HUES6 (cell line): ENCODE results near the gene KCNAB2.

Experiments used
- H3K27ac ChIP-seq: 2 replicates; pipeline ENCODE4 v1.7.0; 2013; ENCODE audit warnings: low read depth, mild to moderate bottlenecking, low read length, inconsistent platforms
- H3K27me3 ChIP-seq: 2 replicates; pipeline ENCODE4 v1.6.1; 2013; ENCODE audit warnings: low read length; ENCODE audit not compliant: control insufficient read depth, insufficient read depth
- H3K36me3 ChIP-seq: 2 replicates; pipeline ENCODE4 v1.6.1; 2013; ENCODE audit warnings: low read length; ENCODE audit not compliant: control insufficient read depth, insufficient read depth
- H3K4me1 ChIP-seq: 2 replicates; pipeline ENCODE4 v1.6.1; 2013; ENCODE audit warnings: low read length; ENCODE audit not compliant: control insufficient read depth, insufficient read depth
- H3K4me3 ChIP-seq: 2 replicates; pipeline ENCODE4 v1.5.1; 2013; ENCODE audit warnings: low read depth, low read length
- H3K9ac ChIP-seq: one replicate; pipeline ENCODE4 v1.6.1; 2013; ENCODE audit warnings: mild to moderate bottlenecking, low read length
- H3K9me3 ChIP-seq: 2 replicates; pipeline ENCODE4 v1.6.1; 2013; ENCODE audit warnings: low read depth, low read length; ENCODE audit not compliant: control insufficient read depth, insufficient read depth

Gene KCNAB2

DNA sequence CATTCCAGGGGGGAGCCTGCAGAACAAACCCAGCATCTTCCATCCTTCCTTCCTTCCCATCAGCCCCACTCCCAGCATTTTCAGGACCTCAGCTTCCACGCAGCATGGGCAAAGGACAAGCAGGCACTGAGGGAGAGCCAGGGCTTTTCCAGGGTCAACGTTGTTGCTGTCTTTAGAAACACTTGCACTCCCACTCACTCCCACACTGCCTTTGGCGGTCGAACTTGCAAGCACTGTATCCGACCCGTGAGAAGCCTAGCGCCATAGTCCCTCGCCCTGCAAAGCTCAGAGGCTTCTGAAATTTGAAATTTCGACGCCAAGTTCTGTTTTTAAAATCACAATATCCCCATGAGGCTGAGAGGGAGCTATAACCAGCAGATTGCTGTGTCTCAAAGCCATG lies 47.4 kb downstream of the KCNAB2 start:
- Histone ChIP-seq H3K36me3 (no peaks in the 10 kb centered on the region), H3K9ac (no peak overlapping the region), H3K4me3 (no peak overlapping the region), H3K27ac (no peak overlapping the region), H3K27me3 (no peaks in the 10 kb centered on the region), H3K9me3 (no peaks in the 10 kb centered on the region), H3K4me1 (no peaks in the 10 kb centered on the region)

DNA sequence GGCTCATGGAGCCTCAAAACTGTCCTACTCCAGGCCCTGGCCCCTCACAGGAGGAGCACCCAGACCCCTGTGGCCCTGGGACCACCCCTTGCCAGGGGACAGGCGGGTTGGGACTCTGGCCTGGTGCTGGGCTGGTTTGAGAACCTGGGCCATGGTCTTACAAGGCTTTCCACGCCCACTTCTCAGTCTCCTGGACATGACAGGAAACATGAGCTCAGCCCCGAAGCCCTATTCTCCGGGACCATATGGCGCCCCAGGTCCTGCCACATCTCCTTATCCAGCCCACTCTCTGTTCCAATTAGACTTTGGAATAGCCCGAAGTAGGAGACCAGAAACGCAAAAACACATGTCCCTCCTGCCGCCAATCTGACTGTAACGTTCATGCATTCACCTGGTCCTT lies 47.9 kb downstream of the KCNAB2 start:
- Histone ChIP-seq H3K9me3 (no peaks in the 10 kb centered on the region), H3K4me3 (no peak overlapping the region), H3K36me3 (no peaks in the 10 kb centered on the region), H3K27me3 (no peaks in the 10 kb centered on the region), H3K4me1 (no peaks in the 10 kb centered on the region), H3K27ac (no peak overlapping the region), H3K9ac (no peak overlapping the region)

DNA sequence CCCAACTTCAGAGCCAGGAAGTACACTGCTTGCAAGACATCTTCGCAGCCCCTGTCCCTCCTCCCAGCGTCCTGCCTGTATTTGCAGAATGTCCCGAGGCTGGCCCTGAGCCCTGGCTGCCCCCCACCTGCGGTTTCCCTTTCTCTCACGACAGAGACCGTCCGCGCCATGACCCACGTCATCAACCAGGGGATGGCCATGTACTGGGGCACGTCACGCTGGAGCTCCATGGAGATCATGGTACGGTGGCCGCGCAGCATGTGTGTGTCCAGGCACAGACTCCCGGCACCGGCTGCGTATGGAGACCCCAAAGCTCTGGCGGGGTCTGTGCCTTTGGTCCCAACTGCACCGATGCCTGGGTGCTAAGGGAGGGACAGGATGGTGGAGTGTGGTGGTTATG lies 48.6 kb downstream of the KCNAB2 start:
- H3K27me3 ChIP-seq: no peaks in the 10 kb centered on the region
- no peak overlapping the region for H3K9ac ChIP-seq
- H3K27ac ChIP-seq: no peak overlapping the region
- H3K4me1 ChIP-seq: no peaks in the 10 kb centered on the region
- H3K36me3 ChIP-seq: no peaks in the 10 kb centered on the region
- H3K4me3 ChIP-seq: no peak overlapping the region
- H3K9me3 ChIP-seq: no peaks in the 10 kb centered on the region

DNA sequence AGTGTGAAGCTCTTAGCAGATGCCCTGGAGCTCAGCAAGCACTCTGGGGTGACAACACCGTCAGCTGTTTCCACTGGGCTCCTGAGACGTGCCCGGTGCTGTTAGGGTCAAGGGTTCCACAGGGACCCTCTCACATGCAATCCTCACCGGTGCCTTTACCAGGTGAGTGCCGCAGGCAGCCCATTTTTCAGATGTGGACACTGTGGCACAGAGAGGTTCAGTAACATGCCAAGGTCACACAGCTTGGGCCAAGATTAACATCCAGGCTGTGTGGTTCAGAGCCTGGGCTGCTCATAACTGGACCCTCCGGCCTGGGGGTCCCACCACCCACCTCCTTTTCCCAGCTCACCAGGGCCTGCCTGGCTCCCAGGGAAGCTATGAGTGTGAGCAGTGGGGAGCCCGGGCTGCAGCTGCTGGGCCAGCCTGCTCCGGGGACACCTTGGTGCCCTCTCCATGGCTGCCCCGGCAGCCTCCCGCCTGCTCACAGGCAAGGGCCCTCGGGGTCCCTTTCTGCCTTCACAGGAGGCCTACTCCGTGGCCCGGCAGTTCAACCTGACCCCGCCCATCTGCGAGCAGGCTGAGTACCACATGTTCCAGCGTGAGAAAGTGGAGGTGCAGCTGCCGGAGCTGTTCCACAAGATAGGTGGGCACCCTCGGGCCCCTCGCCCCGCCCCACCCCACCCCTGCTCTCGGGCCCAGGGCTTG lies 49.3 kb downstream of the KCNAB2 start:
- Histone ChIP-seq H3K9ac (no peak overlapping the region), H3K27ac (no peak overlapping the region), H3K4me3 (no peak overlapping the region), H3K9me3 (no peaks in the 10 kb centered on the region), H3K36me3 (no peaks in the 10 kb centered on the region), H3K27me3 (no peaks in the 10 kb centered on the region), H3K4me1 (no peaks in the 10 kb centered on the region)

DNA sequence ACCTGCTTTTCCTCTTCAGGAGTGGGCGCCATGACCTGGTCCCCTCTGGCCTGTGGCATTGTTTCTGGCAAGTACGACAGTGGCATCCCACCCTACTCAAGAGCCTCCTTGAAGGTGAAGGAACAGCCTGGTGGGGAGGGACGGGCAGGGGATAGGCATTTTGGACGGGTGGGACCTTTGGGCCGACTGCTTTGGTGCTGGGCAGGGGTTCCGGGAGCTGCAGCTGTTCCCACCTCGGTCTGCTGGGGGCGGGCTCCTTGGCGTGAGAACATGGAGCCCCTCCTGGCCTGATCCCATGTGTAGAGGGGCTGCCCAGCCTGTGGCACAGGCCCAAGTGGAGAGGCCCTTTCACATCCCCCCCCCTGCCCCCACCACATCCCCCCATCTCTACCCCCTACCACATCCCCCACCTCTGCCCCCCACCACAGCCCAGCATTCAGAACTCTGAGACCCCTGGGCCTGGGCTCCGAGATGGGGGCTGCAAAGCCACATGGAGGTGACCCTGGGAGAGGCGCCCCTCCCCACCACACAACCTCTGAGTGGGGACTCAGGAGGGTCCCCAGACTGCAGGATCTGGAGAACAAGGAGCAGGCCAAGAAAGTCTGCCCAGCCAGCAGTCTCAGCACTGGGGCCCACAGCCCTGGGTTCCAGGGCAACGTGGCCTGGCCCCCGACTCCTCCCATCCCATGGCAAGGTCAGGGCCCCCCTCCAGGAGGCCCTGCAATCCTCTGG lies 50.0 kb downstream of the KCNAB2 start:
- Histone ChIP-seq H3K9me3 (no peaks in the 10 kb centered on the region), H3K9ac (no peak overlapping the region), H3K4me3 (no peak overlapping the region), H3K4me1 (no peaks in the 10 kb centered on the region), H3K27me3 (no peaks in the 10 kb centered on the region), H3K36me3 (no peaks in the 10 kb centered on the region), H3K27ac (no peak overlapping the region)

DNA sequence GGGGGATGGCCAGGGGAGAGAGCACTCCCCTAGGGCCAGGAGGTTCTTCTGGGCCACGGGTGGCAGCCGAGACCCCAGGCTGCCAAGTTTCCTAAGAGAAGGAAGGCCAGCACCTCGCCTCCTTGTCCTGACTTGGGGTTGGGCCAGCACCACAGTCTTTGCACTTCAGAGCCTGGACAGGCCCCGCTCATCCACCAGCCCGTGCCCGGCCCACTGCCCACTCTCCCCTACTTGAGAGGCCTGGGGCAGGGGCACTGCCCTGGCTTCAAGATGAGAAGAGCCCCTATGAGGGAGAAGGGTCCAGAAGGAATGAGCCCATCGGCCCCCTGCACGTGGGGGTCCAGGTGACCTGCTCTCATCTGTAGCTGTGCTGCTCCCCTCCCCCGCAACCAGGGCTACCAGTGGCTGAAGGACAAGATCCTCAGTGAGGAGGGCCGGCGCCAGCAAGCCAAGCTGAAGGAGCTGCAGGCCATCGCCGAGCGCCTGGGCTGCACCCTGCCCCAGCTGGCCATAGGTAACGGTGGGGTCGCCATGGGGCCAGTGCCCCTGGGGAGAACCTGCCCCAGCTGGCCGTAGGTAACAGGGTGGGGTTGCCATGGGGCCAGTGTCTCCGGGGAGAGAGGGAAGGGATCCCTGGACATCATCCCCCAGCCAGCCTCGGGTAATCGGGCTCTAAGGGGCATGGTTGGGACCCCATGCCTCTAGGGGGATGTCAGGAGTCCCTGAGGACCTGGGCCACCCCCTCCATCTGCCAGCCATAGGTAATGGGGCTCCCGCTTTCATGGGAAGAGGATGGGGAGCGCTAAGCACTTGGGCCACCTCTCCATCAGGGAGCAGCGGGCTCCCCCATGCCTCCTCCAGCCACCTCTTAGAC lies 50.8 kb downstream of the KCNAB2 start:
- Histone ChIP-seq H3K36me3 (no peaks in the 10 kb centered on the region), H3K27ac (no peak overlapping the region)

DNA sequence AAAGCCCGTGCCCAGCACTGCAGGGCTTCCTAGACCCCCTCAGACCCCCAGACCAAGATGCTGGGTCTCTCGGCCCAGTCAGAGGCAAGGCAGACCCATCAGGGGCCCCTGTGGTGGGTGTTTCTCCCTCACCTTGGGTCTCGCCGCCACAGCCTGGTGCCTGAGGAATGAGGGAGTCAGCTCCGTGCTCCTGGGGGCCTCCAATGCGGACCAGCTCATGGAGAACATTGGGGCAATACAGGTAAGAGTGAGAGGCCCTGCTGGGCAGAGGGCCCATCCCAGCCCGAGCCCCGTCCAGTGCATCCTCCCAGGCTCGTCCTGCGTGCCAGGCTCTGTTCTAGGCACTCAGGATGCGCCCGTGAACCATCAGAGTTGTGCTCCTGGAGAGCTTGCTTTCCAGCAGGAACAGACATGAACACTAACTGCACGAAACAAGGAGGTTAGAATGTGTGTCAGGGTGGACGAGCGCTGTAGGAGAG lies 51.5 kb downstream of the KCNAB2 start:
- H3K36me3 ChIP-seq: no peaks in the 10 kb centered on the region
- H3K9me3 ChIP-seq: no peaks in the 10 kb centered on the region
- H3K9ac ChIP-seq: no peak overlapping the region
- no peaks in the 10 kb centered on the region for H3K4me1 ChIP-seq
- H3K27me3 ChIP-seq: no peaks in the 10 kb centered on the region
- no peak overlapping the region for H3K27ac ChIP-seq
- H3K4me3 ChIP-seq: no peak overlapping the region

More for the DNA sequence above, 50.8 kb downstream of the KCNAB2 start:
- H3K4me3 ChIP-seq: no peak overlapping the region
- no peaks in the 10 kb centered on the region for H3K9me3 ChIP-seq
- H3K9ac ChIP-seq: no peak overlapping the region
- H3K4me1 ChIP-seq: no peaks in the 10 kb centered on the region
- no peaks in the 10 kb centered on the region for H3K27me3 ChIP-seq

DNA sequence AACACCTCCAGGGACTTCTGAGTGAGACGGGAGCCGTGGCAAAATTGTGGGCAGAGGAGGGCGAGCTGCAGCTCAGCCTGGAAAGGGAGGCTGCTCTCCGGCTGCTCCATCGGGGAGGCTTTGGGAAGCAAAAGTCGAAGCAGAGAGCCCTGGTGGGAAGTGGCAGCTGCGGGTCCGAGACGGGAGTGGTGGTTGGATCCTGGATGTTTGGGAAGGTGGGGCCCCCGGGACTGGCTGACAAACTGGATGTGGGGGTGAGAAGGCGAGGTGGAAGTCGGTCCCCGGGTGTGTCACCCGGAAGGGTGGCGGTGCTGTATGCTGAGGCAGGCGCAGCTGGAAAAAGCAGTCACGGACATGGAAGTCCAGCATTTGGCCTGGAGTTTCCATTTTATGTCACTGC lies 52.1 kb downstream of the KCNAB2 start:
- H3K27me3 ChIP-seq: no peaks in the 10 kb centered on the region
- no peaks in the 10 kb centered on the region for H3K4me1 ChIP-seq
- no peaks in the 10 kb centered on the region for H3K36me3 ChIP-seq
- H3K27ac ChIP-seq: no peak overlapping the region
- no peak overlapping the region for H3K9ac ChIP-seq
- H3K9me3 ChIP-seq: no peaks in the 10 kb centered on the region
- no peak overlapping the region for H3K4me3 ChIP-seq

DNA sequence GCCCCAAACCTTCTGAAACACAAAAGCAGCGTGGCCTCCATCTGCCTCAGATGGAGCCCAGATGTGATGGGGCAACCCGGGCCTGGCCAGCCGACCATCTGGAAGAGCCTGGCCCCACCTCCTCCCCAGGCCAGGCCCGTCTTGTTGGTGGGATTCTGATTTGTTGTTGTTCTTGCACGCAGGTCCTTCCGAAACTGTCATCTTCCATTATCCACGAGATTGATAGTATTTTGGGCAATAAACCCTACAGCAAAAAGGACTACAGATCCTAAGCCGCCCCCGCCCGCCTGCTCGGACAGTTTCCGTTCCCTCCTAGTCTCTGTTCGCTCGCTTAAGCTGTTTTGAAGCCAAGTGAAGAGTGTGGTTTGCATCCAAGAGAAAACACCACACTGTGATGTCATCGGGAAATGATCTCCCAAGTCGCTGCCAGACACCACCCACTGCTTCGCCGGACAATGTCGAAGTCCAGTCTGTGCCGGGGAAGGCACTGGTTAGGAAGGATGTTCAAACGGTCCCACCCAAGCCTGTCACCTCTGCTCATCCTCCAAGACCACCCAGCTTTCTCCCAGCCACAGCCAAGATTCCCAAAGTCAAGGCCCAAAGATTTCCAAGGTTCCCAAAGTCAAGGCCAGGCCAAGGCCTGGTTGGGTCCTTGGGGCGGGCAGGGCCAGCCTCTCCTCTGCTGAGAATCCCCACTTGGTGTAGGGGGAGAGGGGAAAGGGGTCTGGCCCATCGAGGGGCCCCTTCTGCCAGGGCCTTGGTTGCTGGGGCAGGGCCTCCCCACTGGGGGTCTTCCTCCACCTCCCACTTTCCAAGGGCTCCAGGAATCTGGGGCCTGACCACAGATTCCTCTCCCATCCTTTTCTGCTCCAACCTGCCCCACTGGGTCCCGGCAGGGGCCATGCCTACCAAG lies 52.9 kb downstream of the KCNAB2 start:
- H3K36me3 ChIP-seq: no peaks in the 10 kb centered on the region
- no peak overlapping the region for H3K27ac ChIP-seq
- no peak overlapping the region for H3K9ac ChIP-seq
- no peak overlapping the region for H3K4me3 ChIP-seq
- H3K27me3 ChIP-seq: no peaks in the 10 kb centered on the region
- H3K4me1 ChIP-seq: no peaks in the 10 kb centered on the region
- H3K9me3 ChIP-seq: no peaks in the 10 kb centered on the region

DNA sequence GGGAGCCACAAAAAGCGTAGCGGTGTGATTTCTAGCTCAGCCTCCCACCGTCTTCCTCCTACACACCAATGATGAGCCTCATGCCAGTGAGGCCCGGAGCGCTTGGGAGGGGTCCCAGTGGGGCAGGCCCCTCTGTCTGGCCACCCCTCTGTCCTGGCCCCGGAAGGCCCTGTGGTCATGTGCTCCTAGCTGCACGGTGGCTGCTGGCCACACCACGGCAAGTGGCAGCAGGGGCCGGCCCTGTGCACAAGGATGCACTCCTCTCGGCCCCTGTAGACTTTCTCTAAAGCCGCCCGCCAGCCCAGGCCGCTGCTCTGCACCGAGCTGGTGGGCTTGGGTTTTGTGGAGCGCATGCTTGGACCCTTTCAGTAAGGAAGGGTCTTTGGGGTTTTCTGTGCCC lies 53.6 kb downstream of the KCNAB2 start:
- H3K27ac ChIP-seq: no peak overlapping the region
- H3K4me3 ChIP-seq: no peak overlapping the region
- H3K9ac ChIP-seq: no peak overlapping the region
- H3K27me3 ChIP-seq: no peaks in the 10 kb centered on the region
- no peaks in the 10 kb centered on the region for H3K36me3 ChIP-seq
- H3K9me3 ChIP-seq: no peaks in the 10 kb centered on the region
- no peaks in the 10 kb centered on the region for H3K4me1 ChIP-seq
